Amniotic epithelial cell (primary cell): ENCODE data around the gene CLDN24.

Experiments used
- DNase-seq: peaks from one replicate; pipeline ENCODE4 v3.0.0-alpha.2; 2010; ENCODE audit warnings: low read depth

The CLDN24 gene

GRCh38 chr4:183322326-183322725 lies at the start of gene CLDN24:
Gene CLDN24 (minus strand): TSS chr4:183322426. CDS start chr4:183322426, 0 bp downstream.
- no peak for DNase-seq

- no peak for DNase-seq
Observed at GRCh38 chr4:183370786-183371185, 48.6 kb upstream of the CLDN24 start.

GRCh38 chr4:183369073-183369472 lies 46.8 kb upstream of the CLDN24 start:
- DNase-seq = no peak

- DNase-seq = no peak
Observed at GRCh38 chr4:183366206-183366835, 44.1 kb upstream of the CLDN24 start.

GRCh38 chr4:183364025-183364424 lies 41.8 kb upstream of the CLDN24 start:
- DNase-seq = no peak

- peak; percentile 42 for DNase-seq
Observed at GRCh38 chr4:183362916-183363542, 40.8 kb upstream of the CLDN24 start.

- DNase-seq = no peak
Observed at GRCh38 chr4:183362036-183362435, 39.8 kb upstream of the CLDN24 start.

- peak; percentile 90 for DNase-seq
Observed at GRCh38 chr4:183360161-183360919, 38.1 kb upstream of the CLDN24 start.

- no peak for DNase-seq
Observed at GRCh38 chr4:183358215-183358755, 36.1 kb upstream of the CLDN24 start.

- DNase-seq = no peak
Observed at GRCh38 chr4:183356931-183357675, 34.9 kb upstream of the CLDN24 start.

GRCh38 chr4:183356173-183356830 lies 34.1 kb upstream of the CLDN24 start:
- DNase-seq = no peak

GRCh38 chr4:183355405-183355804 lies 33.2 kb upstream of the CLDN24 start:
- DNase-seq = peak; percentile 98

GRCh38 chr4:183354219-183354618 lies 32.0 kb upstream of the CLDN24 start:
- DNase-seq = no peak

GRCh38 chr4:183353557-183353956 lies 31.3 kb upstream of the CLDN24 start:
- no peak for DNase-seq

- DNase-seq = no peak
Observed at GRCh38 chr4:183352546-183352945, 30.3 kb upstream of the CLDN24 start.

- no peak for DNase-seq
Observed at GRCh38 chr4:183350317-183351071, 28.3 kb upstream of the CLDN24 start.

GRCh38 chr4:183349673-183350072 lies 27.4 kb upstream of the CLDN24 start:
- DNase-seq = peak; percentile 84

GRCh38 chr4:183348706-183349659 lies 26.8 kb upstream of the CLDN24 start:
- DNase-seq = peak; percentile 82

- no peak for DNase-seq
Observed at GRCh38 chr4:183348136-183348535, 25.9 kb upstream of the CLDN24 start.

- DNase-seq = peak; percentile 73
Observed at GRCh38 chr4:183347566-183347965, 25.3 kb upstream of the CLDN24 start.
